Stimulated activated CD4-positive, alpha-beta T cell treated with anti-CD3 and anti-CD28 coated beads, Interleukin-1b, Interleukin-23, amount 100 ng/mL, for 1 hour (primary cell): Measurements from ENCODE around the gene FAM53B.

ENCODE experiments used
- DNase-seq, 2 donors: peaks; one replicate each; pipeline ENCODE4 v3.0.0-alpha.2; 2020; ENCODE audit warnings: low read depth in 2 of 2

FAM53B gene

DNA sequence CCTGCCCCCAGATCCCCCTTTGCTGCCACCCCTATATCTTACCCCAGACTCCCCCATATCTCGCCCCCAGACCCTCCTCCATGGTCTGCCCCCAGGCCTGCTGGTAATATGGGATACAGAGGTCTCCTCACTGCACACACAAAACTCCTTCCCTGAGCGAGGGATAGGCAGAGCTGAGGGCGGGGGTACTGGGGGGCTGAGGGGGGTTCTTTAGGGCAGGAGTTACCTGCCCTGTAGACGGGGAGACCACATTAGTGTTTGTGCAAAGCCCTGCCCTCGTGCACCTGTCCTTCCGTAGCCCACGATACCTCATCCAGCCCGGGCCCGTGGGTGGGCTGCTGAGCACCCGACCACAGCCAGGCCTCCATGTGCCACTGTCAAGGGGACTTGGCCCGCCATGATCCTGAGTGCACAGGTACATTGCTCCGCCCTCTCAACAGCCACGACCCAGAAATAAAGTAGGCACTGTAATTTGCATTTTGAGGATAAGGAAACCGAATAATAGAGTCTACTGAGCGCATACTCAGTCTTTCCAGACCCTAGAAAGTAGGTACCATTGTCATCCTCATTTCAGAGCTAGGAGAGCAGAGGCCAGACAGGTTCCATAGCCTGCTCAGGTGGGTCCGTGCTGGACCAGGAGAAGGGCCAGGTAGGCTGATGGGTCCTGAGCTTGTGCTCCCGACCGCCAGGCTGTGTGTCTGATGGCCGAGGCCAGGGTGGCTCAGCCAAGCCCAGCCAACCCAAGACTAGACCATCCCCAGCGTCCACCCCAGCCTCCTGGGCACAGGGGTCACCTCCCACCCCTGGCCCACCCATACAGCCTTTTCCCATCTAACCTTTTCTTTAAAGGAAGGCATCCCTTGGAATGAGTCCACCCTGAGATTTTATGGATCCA lies 167.4 kb downstream of the FAM53B start:
- DNase-seq = no peak

DNA sequence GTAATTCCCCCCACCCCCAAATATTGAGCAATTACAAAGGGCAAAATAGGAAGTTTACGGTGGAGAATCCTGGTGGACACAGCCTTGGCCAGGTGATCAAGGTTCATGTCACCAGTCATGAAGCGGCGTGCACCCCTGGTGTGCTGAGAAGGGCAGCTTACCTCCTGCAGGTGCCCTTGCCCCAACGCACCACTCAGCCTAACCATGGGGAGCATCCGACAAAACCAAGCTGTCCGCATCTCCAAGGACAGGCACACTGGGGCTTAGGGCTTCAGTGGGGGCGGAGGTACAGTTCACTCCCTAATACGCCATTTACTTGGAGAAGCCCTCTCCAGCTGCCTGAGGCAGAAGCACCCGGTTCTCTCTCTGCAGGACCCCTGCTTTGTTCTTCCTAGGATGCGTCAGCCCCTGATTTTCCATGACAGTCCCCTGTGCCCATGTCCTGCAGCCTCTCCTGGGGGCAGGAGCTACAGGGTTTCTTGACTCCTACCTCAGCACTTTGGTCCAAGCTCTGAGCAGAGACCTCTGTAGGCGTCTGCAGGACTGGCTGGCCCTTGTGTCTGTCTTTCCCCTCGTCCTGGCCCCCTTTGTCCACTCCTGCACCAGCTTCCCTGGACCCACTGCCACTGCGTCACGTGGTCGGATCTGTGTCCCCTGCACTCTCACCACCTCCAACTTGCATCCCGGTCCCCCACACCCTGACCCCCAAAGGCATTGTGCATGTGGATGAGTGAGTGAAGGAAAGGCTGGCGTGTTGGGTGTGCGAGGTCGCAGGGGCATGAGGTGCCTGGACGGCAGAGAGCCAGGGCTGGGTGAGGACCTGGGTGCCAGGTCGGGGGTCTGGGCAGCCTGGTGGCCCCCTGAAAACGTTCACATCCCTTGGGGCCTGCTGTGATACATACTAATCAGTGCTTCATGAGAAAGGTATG lies 168.8 kb downstream of the FAM53B start:
- DNase-seq = no peak

DNA sequence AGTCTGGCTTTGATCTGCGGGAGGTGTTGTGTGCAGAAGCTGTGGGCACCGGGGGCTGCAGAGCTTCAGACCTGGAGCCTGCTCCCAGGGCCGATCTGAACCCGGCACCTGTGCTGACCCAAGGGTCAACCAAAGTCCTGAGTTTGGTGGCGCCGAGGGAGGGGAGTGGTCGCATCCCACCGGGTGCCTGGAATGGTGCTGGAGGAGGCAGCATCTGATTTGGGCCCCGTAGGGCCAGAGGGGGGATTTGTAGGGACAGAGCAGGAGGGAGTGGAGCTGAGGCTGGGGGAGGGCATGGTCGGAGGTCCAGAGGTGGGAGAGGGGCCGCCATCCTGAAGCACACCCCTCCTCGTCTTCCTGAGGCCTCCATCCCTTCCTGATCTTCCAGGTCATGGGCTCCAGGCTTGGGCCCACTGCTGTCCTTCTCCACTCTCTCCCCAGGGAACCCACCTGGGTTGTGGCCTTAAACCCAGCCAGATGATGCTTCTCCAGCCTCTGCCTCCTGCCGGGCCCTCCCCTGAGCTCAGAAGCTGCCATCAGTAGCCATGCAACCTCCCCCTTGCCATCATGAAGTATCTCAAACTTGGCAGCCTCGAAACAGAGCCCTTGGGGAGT lies 169.6 kb downstream of the FAM53B start:
- DNase-seq = no peak

DNA sequence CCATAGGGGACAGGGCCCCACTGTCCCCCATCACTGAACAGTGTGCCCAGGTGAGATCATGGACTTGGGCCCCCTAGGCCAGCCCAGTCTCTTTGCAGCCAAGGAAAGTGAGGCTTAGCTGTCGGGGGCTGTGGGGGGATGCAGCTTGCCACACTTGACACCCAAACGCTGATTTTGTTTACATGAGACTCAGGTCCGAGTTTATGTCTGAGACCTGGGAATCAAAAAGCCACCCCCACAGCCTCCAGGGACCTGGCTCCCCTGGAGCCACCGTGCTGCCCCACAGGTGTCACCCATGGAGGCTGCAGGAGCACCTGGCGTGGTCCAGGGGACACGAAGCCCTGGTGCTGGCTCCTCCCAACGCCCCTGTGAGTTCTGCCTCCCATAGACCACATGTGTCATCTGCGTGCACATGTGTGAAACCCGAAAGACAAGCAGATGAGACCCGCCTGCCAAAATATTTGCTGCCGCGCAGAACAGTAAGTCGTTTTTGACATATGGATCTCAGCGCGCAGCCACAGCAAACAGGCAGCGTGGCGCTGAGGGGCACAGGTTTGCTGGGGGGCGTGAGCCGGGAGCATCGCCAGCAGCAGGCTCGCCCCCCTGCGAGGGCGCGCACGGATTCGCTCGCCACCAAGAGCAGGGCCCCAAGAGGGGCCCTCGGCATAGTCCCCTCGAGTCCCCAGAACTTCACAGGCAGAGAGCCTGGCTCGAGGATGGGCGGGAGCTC lies 170.3 kb downstream of the FAM53B start:
- no peak for DNase-seq

- DNase-seq = no peak
These were observed 171.4 kb downstream of the FAM53B start for GRCh38 chr10:124572751-124573150.

DNA sequence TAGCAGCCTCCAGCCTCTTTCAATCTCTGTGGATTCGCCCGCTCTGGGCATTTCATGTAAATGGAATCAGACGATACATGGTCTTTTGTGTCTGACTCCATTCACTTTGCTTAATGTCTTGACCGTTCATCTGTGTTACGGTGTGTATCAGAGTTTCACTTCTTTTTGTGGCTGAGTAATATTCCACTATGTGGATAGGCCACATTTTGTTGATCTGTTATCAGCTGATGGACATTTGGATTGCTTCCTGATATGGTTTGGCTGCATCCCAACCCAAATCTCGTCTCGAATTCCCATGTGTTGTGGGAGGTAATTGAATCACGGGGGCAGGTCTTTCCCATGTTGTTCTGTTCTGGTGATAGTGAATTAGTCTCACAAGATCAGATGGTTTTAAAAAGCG lies 173.5 kb downstream of the FAM53B start:
- DNase-seq = no peak

DNA sequence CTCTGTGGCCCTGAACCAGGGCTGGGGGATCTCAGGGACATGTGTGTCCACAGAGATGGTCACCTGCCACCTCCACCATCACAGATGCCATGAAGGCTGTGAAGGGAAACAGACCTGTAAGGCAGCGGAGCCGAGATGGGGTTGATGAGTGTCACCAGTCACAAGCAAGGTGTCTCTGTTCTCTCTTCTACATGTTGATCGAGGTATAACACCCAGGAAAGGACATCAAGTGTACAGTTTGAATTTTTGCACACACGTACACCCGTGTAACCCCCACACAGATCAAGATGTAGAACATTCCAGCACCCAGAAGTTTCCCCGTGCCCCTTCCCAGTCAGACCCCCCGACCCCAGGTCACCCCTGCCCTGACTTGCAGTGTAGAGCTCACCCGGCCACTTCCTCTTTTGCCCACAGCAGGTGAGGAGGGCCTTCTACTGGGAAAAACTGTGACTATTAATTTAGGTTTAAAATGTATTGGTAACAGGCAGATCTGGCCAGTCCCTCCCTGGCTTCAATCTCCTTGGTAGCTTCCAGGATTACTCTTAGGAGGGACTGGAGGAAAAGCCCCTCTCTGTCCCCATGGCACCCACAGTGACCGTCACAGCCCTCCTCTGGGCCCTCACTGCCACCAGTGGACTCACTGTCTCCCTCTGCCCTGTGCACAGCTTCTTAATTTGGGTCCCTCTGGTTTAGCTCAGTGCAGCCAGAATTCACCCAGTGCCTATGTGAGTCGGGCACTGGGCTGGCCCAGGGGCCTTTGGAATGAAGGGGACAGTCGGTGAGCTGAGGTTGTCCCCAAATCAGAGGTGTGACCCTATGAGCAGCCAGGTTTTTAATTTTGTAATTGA lies 174.3 kb downstream of the FAM53B start:
- DNase-seq = no peak
